ENCODE data around the gene ADARB1. TPM values are rescaled to one million over a fixed set of nuclear protein-coding genes. Genes with fewer than 3 reads are reported as not detected.

The ADARB1 gene
- total RNA-seq, 1 experiment from 2014 or later = 14.1 TPM

DNA sequence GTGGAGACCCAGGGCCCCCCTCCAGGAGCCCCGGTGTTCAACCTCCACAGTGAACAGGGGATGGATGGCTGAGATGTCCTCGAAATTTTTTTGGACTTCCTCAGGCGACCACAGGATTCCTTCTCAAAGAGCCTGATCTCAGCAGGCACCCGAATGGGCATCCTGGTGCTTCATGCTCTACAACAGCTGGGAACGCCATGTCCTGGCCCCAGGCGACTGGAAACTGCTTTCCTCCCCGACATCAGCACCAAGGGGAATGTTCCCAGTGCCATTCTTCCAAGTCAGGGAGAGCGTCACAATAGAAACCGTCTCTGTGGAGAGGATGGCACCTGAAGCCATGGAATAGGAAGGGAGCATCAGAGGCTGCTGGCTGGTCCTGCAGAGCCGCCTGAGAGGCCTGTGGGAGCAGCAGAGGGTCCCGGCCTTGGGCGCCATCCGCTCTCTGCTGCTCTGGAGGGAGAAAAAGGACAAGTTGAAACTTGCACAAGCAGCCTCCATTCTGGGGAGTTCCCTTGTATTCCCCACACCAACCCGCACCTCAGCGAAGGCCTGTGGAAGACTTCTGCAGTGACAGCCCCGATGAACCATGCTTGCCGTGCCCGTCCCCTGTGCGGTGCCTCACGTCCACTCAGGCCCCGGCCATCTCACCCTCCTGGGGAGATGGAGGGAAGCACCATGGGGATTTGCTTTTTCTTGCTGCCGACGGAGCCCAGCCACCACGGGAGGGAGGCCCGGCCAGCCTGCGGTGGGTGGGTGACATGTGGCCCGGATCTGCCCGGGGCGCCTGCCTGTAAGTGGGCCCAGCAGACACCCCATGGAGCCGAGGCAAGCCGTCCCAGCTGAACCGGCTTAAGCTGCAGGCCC, 2.3 kb upstream of the ADARB1 start:
- H3K36me3 ChIP-seq (ENCODE audit: low read depth, low read length) = no peaks in the 10 kb centered on the region

DNA sequence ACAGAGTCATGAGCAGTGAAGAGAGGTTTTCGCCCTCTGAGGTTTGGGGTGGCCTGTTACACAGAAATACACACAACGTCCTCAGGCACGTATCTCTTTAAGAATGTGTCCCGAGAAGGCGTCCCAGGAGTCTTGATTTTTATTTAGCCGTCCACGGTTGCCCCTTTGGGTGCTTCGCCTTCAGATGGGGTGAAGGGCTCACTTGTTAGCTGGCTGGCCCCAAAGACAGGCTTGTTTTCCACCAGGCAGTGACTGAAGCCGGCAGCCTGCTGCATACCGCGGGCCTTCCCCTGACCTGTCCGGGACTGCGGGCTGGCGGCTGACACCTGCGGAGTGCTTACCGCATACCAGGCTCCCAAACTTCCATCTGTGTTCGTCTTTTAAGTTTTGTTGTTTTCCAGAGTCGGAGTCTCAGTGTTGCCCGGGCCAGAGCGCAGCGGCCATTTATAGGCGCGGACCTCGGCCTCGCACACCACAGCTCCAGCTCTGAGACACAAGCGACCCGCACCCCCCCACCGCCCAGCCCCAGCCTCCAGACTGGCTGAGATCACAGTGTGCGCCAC, 1.6 kb upstream of the ADARB1 start:
- TF ChIP-seq EZH2 (IDR thresholded peaks at IDR 0.05; ENCODE audit: low read length, unreplicated experiment) (no peak), EZH2phosphoT487 (IDR thresholded peaks at IDR 0.05; ENCODE audit: borderline replicate concordance, low read length) (no peak)
- TF ChIP-seq, protein P1, sequence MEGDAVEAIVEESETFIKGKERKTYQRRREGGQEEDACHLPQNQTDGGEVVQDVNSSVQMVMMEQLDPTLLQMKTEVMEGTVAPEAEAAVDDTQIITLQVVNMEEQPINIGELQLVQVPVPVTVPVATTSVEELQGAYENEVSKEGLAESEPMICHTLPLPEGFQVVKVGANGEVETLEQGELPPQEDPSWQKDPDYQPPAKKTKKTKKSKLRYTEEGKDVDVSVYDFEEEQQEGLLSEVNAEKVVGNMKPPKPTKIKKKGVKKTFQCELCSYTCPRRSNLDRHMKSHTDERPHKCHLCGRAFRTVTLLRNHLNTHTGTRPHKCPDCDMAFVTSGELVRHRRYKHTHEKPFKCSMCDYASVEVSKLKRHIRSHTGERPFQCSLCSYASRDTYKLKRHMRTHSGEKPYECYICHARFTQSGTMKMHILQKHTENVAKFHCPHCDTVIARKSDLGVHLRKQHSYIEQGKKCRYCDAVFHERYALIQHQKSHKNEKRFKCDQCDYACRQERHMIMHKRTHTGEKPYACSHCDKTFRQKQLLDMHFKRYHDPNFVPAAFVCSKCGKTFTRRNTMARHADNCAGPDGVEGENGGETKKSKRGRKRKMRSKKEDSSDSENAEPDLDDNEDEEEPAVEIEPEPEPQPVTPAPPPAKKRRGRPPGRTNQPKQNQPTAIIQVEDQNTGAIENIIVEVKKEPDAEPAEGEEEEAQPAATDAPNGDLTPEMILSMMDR (conservative IDR thresholded peaks at IDR 0.05; ENCODE audit: low read depth, low read length) = no peak
- no peaks in the 10 kb centered on the region for H3K9me2 ChIP-seq (replicated peaks; ENCODE audit: low read length)
- peaks cover 30% of the 10 kb centered on the region for H3K79me2 ChIP-seq (ENCODE audit: low read length)
- intact Hi-C loops (cut with micrococcal nuclease) = loop anchor here (10.0 kb wide), 1 partner anchor 128 kb away; the partner anchor contains the start of gene SLX9
- no TSS peak for BruUV-seq (replicated peaks)
- H3K27ac ChIP-seq (ENCODE audit: low read length) = no peak overlapping the region
- H3K4me3 ChIP-seq (ENCODE audit: low read length) = peak overlapping the region; percentile 75; the same call in 1 of the 2 replicates
- no peaks in the 10 kb centered on the region for H3K36me3 ChIP-seq (ENCODE audit: low read depth, low read length)
- H3K9me3 ChIP-seq (ENCODE audit: low read length) = no peaks in the 10 kb centered on the region
- no peaks in the 10 kb centered on the region for H4K20me1 ChIP-seq (ENCODE audit: low read length)
- H3K4me1 ChIP-seq (ENCODE audit: insufficient read depth, low read length) = peaks cover 21% of the 10 kb centered on the region; the same call in 1 of the 2 replicates
- CTCF ChIA-PET = interaction anchor here (0.6 kb wide), 1 partner anchor 56 kb away, joined by 3 read pairs; no protein-coding TSS in a partner anchor
- ATAC-seq = no peak
- H2AFZ ChIP-seq (ENCODE audit: low read length) = no peak overlapping the region
- H3K9ac ChIP-seq (ENCODE audit: low read length) = no peak overlapping the region
- H3F3A ChIP-seq (ENCODE audit: low read length, unreplicated experiment) = no peaks in the 10 kb centered on the region
- H3K4me2 ChIP-seq (ENCODE audit: low read length) = peak overlapping the region; percentile 90
- POLR2A ChIA-PET (ENCODE audit: unreplicated experiment) = interaction anchor here (0.5 kb wide), 1 partner anchor 29 kb away, joined by 4 read pairs; no protein-coding TSS in a partner anchor
- no peak for DNase-seq
- no peaks in the 10 kb centered on the region for H3K27me3 ChIP-seq (ENCODE audit: low read length)

More for the DNA sequence above, 2.3 kb upstream of the ADARB1 start:
- Histone ChIP-seq H3K4me1 (ENCODE audit: insufficient read depth, low read length) (peaks cover 21% of the 10 kb centered on the region; the same call in 1 of the 2 replicates), H3K9me2 (replicated peaks; ENCODE audit: low read length) (no peaks in the 10 kb centered on the region), H3K4me2 (ENCODE audit: low read length) (no peak overlapping the region), H2AFZ (ENCODE audit: low read length) (no peak overlapping the region), H3K9ac (ENCODE audit: low read length) (no peak overlapping the region), H3F3A (ENCODE audit: low read length, unreplicated experiment) (no peaks in the 10 kb centered on the region), H4K20me1 (ENCODE audit: low read length) (no peaks in the 10 kb centered on the region), H3K9me3 (ENCODE audit: low read length) (no peaks in the 10 kb centered on the region), H3K27ac (ENCODE audit: low read length) (no peak overlapping the region), H3K4me3 (ENCODE audit: low read length) (no peak overlapping the region), H3K79me2 (ENCODE audit: low read length) (peaks cover 22% of the 10 kb centered on the region), H3K27me3 (ENCODE audit: low read length) (no peaks in the 10 kb centered on the region)
- ChIA-PET POLR2A (ENCODE audit: unreplicated experiment) (no interaction called here), CTCF (no interaction called here)
- BruUV-seq (replicated peaks) = no TSS peak
- ATAC-seq (no peak), DNase-seq (no peak)
- intact Hi-C loops (cut with micrococcal nuclease) = loop anchor here (10.0 kb wide), 1 partner anchor 127 kb away; the partner anchor contains the start of gene SLX9
- TF ChIP-seq EZH2 (IDR thresholded peaks at IDR 0.05; ENCODE audit: low read length, unreplicated experiment) (no peak), EZH2phosphoT487 (IDR thresholded peaks at IDR 0.05; ENCODE audit: borderline replicate concordance, low read length) (no peak)
- TF ChIP-seq, protein P1 (conservative IDR thresholded peaks at IDR 0.05; ENCODE audit: low read depth, low read length) = no peak

Measured in PC-3 (cell line).